NCI-H128 (cell line): ENCODE measurements around the gene GNG12.

Source experiments
- DNase-seq: peaks from one replicate; lab custom pipeline; 2025; ENCODE audit not compliant: unreplicated experiment; lab: John Stamatoyannopoulos, UW

The GNG12 gene

GRCh38 chr1:67815303-67816094 is 17.8 kb downstream of the GNG12 start:
- no peak for DNase-seq

GRCh38 chr1:67814121-67814772 is 19.0 kb downstream of the GNG12 start:
- no peak for DNase-seq

- no peak for DNase-seq
Measured at GRCh38 chr1:67812226-67812625, 21.0 kb downstream of the GNG12 start.

GRCh38 chr1:67811781-67812180 is 21.5 kb downstream of the GNG12 start:
- DNase-seq, result no peak

DNA sequence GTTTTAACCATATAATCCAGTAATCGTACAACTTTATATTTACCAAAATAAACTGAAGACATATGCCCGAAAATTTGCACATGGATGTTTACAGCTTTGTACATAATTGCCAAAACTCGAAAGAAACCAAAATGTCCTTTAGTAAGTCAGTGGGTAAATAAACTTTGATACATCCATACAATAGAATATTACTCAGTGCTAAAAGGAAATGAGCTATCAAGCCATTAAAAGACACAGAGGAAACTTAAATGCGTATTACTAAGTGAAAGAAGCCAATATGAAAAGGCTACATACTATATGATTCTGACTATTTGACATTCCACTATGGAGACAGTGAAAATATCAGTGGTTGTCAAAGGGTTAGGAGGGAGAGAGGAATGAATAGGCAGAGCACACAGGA is 23.4 kb downstream of the GNG12 start:
- no peak for DNase-seq

GRCh38 chr1:67807282-67807681 is 26.0 kb downstream of the GNG12 start:
- no peak for DNase-seq

GRCh38 chr1:67804710-67805109 is 28.6 kb downstream of the GNG12 start:
- no peak for DNase-seq

DNA sequence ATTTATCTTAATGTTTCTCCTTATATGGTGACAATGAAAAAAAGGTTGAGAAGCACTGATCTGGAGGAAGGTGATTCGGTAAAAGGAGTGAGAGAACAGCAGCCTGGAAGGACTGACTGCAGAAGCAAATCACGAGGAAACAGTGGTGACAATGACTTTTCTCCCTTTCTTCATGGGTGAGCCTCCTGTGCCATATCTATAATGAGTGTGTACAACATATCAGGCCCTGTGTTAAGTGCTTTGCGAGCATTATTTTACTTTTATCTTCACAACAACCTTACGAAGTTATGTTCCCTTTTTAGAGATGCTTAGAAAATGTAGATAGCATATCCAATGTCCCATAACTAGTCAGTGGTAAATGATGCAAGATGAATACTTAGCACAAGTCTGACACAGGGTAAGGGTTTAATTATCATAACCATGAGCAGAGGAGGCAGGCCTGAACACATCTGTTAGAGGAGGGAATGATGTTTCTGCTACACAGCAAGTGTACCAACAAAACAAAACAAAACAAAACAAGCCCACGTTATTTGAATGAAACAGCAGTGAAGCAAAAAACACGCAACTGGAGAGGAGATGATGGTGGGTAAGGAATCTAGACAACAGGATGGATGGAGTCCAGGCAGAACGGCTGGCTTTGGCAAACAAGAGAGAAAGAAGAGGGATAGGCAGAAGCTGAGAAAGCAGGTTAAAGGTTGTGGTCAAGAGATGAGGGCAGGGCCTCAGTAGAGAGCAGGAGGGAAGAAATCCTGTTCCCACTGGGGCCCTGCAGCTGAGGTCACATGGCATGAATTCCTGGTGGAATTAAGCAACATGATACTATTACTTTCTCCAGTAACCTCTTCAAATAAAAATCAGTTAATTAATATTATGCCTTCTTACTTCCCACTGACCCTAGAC is 29.6 kb downstream of the GNG12 start:
- no peak for DNase-seq

- DNase-seq, result no peak
Measured at GRCh38 chr1:67802565-67802964, 30.7 kb downstream of the GNG12 start.

GRCh38 chr1:67801903-67802302 is 31.4 kb downstream of the GNG12 start:
- no peak for DNase-seq

DNA sequence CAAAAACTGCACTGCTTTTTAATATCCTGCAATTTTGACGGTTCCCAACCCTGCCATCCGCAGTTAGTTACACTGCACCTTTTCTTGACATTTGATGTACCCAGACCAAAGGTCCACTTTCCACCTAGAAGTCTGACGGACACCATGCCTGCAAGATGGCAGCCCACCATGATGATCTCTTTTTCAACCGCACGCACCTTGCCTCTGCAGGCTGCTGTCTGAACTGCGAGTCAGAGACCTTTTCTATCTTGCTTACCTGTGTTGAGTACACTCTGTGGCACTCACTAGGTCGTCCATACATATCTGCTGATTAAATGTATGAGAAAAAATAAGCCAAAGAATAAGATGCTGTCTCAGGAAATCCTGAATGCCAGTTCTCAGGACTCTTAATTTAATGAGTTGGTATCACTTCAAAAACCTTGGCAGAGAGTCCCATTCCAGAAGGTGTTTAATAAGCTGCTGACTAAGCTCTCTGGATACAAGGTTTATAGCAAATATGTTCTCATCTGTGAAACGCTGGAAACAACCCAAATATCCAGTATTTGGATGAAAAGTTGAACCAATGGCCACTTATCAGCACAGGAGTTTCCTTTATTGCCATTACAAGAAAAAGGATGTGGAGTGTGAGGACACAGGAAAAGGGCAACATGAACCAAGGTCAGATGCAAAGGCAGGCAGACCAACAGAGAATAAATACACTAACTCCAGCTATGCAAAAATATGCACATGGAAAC is 37.9 kb downstream of the GNG12 start:
- no peak for DNase-seq

- no peak for DNase-seq
Measured at GRCh38 chr1:67793562-67793961, 39.7 kb downstream of the GNG12 start.

GRCh38 chr1:67792741-67793458 is 40.4 kb downstream of the GNG12 start:
- DNase-seq, result no peak

GRCh38 chr1:67792103-67792502 is 41.2 kb downstream of the GNG12 start:
- no peak for DNase-seq

GRCh38 chr1:67791686-67792085 is 41.6 kb downstream of the GNG12 start:
- DNase-seq, result no peak

DNA sequence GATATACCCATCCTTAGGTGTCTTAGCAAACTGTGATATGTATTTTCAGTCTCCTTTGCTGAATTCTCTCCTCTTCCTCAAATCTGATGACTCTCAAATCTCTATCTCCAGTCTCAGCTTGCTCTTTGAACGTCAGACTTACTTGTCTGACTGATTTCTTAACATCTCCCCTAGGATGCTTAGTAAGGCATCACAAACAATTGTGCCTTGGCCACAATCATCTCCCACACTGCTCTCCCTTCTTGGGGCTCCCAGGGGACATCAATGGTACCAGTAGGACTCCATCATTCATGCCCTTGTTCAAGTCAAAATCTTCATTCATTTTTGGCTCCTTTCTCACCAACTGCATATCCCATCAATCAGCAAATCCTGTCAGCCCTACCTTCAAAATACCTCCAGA is 42.0 kb downstream of the GNG12 start:
- no peak for DNase-seq

GRCh38 chr1:67790201-67790692 is 43.0 kb downstream of the GNG12 start:
- DNase-seq, result no peak

DNA sequence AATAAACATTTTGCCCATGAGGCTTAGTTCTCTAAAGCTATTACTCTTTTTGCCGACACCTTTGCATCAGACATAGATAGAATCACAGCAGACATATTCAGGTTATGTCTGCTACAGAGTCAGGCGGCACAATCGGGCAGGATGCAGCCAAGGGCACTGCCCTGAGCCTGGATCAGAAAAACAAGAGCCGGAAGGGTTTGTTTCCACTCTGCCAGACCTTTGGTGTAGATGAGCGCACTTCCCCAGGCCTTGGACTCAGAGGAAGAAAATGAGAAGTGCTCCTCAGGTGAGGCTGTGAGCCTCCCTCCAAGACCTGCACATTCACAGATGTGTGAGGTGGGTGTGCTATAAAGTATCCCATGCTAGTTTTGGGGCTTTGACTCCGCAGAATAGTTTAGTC is 43.7 kb downstream of the GNG12 start:
- no peak for DNase-seq

DNA sequence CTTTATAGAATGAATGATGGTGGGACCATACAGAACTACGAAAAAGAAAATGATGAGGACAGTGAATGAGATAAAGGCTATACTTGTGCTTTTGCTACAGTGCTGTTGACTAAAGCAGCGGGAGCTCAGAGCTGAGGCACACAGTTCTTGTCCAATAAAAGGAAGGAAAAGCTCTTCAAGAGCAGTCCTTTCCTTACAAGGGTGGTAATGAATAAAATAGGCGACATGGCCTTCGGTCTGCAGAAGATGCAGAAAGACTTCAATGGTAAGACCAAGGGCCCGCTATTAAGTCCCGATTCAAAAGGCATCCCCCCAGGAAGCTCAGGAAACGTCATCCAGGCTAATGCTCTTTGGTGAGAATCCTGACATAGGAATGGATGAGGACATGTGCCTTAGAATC is 44.4 kb downstream of the GNG12 start:
- DNase-seq, result no peak

DNA sequence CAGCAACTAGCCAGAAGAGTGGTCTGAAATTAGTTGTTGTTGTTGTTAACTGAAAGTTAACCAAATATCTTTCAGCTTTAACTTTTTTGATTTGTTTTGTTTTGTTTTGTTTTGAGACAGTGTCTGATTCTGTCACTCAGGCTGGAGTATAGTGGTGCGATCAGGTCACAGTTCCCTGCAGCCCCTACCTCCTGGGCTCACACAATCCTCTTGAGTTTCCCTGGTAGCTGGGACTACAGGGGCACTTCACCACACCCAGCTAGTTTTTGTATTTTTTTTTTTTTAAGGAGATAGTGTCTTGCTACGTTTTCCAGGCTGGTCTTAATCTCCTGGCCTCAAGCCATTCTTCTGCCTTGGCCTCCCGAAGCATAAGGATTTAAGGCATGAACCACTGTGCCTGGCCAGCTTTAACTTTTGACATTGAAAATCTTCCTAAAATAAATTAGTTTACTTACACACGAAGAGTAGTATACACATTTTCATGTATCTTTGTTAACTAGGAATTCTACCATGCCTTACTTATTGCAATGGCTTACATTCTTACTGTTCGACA is 45.0 kb downstream of the GNG12 start:
- DNase-seq, result no peak
